Spleen (tissue), 11 donors: ENCODE data around the gene HEYL. TPM values are rescaled to one million over a fixed set of nuclear protein-coding genes. Genes with fewer than 3 reads are reported as not detected.

Experiments used
- DNase-seq: peaks from one replicate; pipeline ENCODE4 v3.0.0-alpha.2; 2020
- H3K27ac ChIP-seq, 8 donors: fragments of 200-600 bp; sonication (generic) in 7 of 8; 1 replicate in 4 of 8; 2 replicates in 4 of 8; pipeline versions ENCODE4 v1.5.0 to v1.8.0; 2016 to 2021; ENCODE audit warnings: inconsistent platforms in 4 of 8, mild to moderate bottlenecking in 4 of 8, moderate library complexity in 1 of 8
- H3K27me3 ChIP-seq, 7 donors: fragments of 200-600 bp; sonication (generic) in 6 of 7; replicated peaks in 1 of 7; 1 replicate in 4 of 7; 2 replicates in 3 of 7; pipeline versions ENCODE4 v1.5.0 to v1.8.0; 2016 to 2021; ENCODE audit warnings: inconsistent platforms in 3 of 7, mild to moderate bottlenecking in 1 of 7
- H3K36me3 ChIP-seq, 6 donors: fragments of 200-600 bp; sonication (generic) in 5 of 6; 1 replicate in 4 of 6; 2 replicates in 2 of 6; pipeline versions ENCODE4 v1.5.0 to v1.8.0; 2016 to 2021; ENCODE audit warnings: inconsistent platforms in 2 of 6
- H3K4me1 ChIP-seq, 6 donors: fragments of 200-600 bp; sonication (generic) in 5 of 6; 1 replicate in 3 of 6; 2 replicates in 3 of 6; pipeline versions ENCODE4 v1.5.0 to v1.8.0; 2016 to 2021; ENCODE audit warnings: inconsistent platforms in 3 of 6
- H3K4me3 ChIP-seq, 8 donors: fragments of 200-600 bp; sonication (generic) in 7 of 8; 1 replicate in 4 of 8; 2 replicates in 4 of 8; pipeline versions ENCODE4 v1.5.0 to v1.8.0; 2016 to 2021; ENCODE audit warnings: inconsistent platforms in 4 of 8, mild to moderate bottlenecking in 4 of 8, moderate library complexity in 2 of 8
- H3K9me3 ChIP-seq, 8 donors: fragments of 200-600 bp; sonication (generic) in 7 of 8; 1 replicate in 4 of 8; 2 replicates in 4 of 8; pipeline versions ENCODE4 v1.5.0 to v1.8.0; 2016 to 2021; ENCODE audit warnings: inconsistent platforms in 4 of 8
- POLR2A ChIP-seq, 3 donors: fragments of 450-650 bp; IDR thresholded peaks; one replicate each; pipeline ENCODE4 v1.5.1; 2017; ENCODE audit warnings: antibody characterized with exemption in 3 of 3, mild to moderate bottlenecking in 1 of 3
- POLR2AphosphoS5 ChIP-seq, 3 donors: sonication (generic); formaldehyde crosslinking; IDR thresholded peaks; one replicate each; pipeline ENCODE4 v1.5.1; 2017; ENCODE audit warnings: antibody characterized with exemption in 3 of 3
- WGBS, 5 donors: extraction: QIAGEN DNeasy Blood & Tissue Kit in 3 of 5; methylation state at CpG; one replicate each; pipeline versions ENCODE4 v1.1.5 to v1.1.7; 2013 to 2018; 5-methylcytosine and 5-hydroxymethylcytosine counted together
- intact Hi-C: fragments of 100-400 bp; cut with DNase I; formaldehyde crosslinking; loops from one replicate; pipeline ENCODE4 v1.15.0; 2023; ENCODE audit warnings: low total_unique reads
- polyA plus RNA-seq, 3 donors: library from polyadenylated mRNA; stranded (reverse); fragments of 200-250 nt; gene quantifications; one replicate each; pipeline ENCODE4 v1.2.1, GENCODE V29; 2013
- total RNA-seq, 7 donors: library from RNA; depleted of rRNA in 3 of 7; stranded (reverse); fragments of >200 nt in 3 of 7; fragmentation: NEBNext Ultra II Directional in 4 of 7; extraction: Animal tissue kit (Norgen Biotek cat#: 25700) in 4 of 7; gene quantifications; one replicate each; pipeline versions ENCODE4 v1.1.0 to v1.2.1, GENCODE V29; 2016 to 2021
- TF ChIP-seq, protein P1 (sequence below), 11 experiments: fragments of 200-600 bp in 7 of 11; fragments of 450-650 bp in 4 of 11; sonication (generic) in 4 of 11; IDR thresholded peaks in 8 of 11; conservative IDR thresholded peaks in 3 of 11; 1 replicate in 7 of 11; 2 replicates in 4 of 11; pipeline versions ENCODE4 v1.4.0 to v1.8.0; 2016 to 2021; ENCODE audit warnings: antibody characterized with exemption in 11 of 11, inconsistent platforms in 4 of 11, mild to moderate bottlenecking in 1 of 11
- donor health status: healthy with polysubstance abuse.
- donor health status: DM: no; HTN: no; CAD: no; lungs with moderate emphysema.
- donor health status: DM: no; HTN: no; CAD: no.
- donor health status: Bipolar disorder and iron deficiency.
- donor health status: healthy.
- donor health status: DM: no; HTN: no; CAD: no.
- donor health status: DM: yes; HTN: yes; CAD: no.

Gene HEYL
- total and polyA plus RNA-seq, 10 donors = 1.2 to 9.9 (median 3.8) TPM

DNA sequence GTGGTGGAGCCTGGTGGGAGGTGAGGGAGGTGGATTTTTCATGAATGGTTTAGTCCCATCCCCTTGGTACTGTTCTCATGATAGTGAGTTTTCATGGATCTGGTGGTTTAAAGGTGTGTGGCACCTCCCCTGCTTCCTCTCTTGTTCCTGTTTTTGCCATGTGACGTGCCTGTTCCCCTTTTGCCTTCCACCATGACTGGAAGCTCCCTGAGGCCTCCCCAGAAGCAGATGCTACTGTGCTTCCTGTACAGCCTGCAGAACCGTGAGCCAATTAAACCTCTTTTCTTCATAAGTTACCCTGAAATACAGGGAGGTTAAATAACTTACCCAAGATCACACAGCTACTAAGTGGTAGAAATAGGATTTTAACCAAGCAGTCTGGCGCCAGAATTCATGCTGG, 4.3 kb upstream of the HEYL start:
- no peaks in the 10 kb centered on the region for H3K36me3 ChIP-seq
- DNase-seq = no peak
- intact Hi-C loops = no loop called here
- no peak for TF ChIP-seq POLR2A (IDR thresholded peaks at IDR 0.05)
- TF ChIP-seq, protein P1, sequence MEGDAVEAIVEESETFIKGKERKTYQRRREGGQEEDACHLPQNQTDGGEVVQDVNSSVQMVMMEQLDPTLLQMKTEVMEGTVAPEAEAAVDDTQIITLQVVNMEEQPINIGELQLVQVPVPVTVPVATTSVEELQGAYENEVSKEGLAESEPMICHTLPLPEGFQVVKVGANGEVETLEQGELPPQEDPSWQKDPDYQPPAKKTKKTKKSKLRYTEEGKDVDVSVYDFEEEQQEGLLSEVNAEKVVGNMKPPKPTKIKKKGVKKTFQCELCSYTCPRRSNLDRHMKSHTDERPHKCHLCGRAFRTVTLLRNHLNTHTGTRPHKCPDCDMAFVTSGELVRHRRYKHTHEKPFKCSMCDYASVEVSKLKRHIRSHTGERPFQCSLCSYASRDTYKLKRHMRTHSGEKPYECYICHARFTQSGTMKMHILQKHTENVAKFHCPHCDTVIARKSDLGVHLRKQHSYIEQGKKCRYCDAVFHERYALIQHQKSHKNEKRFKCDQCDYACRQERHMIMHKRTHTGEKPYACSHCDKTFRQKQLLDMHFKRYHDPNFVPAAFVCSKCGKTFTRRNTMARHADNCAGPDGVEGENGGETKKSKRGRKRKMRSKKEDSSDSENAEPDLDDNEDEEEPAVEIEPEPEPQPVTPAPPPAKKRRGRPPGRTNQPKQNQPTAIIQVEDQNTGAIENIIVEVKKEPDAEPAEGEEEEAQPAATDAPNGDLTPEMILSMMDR (IDR thresholded peaks at IDR 0.05 in 8 of 11, conservative IDR thresholded peaks at IDR 0.05 in 3 of 11) = no peak
- TF ChIP-seq POLR2AphosphoS5 (IDR thresholded peaks at IDR 0.05) = no peak
- 63 to 83% (median 67%) methylated on average over 3 of the region's 3 CpGs for WGBS, 5 donors
- peak overlapping the region in 1 of 8 donors; percentile 26 for H3K27ac ChIP-seq
- H3K4me3 ChIP-seq = no peak overlapping the region
- H3K27me3 ChIP-seq = peaks cover 0 to 20% (median 12%) of the 10 kb centered on the region in 7 donors
- no peaks in the 10 kb centered on the region for H3K9me3 ChIP-seq
- peaks cover 0 to 42% (median 9%) of the 10 kb centered on the region in 6 donors for H3K4me1 ChIP-seq

DNA sequence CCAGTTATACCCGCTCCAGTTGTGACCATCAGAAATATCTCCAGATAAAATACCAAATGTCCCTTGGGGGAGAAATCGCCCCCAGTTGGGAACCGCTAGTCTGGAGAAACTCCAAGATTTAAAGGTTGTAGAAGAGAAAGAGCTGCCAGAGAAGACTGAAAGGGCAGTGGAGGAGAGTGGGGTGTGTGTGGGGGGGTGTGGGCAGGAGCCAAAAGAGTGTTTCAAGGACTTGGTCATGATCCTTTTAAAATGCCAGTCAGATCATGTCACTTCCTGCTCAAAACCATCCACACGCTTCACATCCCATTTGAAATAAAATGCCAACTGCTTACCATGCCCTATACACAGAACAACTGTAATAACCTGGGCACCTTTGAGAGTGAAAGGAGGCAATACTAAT, 3.4 kb upstream of the HEYL start:
- no peak for TF ChIP-seq POLR2A (IDR thresholded peaks at IDR 0.05)
- no peak for TF ChIP-seq POLR2AphosphoS5 (IDR thresholded peaks at IDR 0.05)
- TF ChIP-seq, protein P1 (IDR thresholded peaks at IDR 0.05 in 8 of 11, conservative IDR thresholded peaks at IDR 0.05 in 3 of 11) = no peak
- intact Hi-C loops = no loop called here
- Histone ChIP-seq H3K9me3 (no peaks in the 10 kb centered on the region), H3K36me3 (no peaks in the 10 kb centered on the region), H3K4me3 (no peak overlapping the region), H3K27me3 (peaks cover 0 to 29% (median 15%) of the 10 kb centered on the region in 7 donors), H3K4me1 (peaks cover 0 to 49% (median 9%) of the 10 kb centered on the region in 6 donors), H3K27ac (peak overlapping the region in 3 of 8 donors; percentile 26 to 38 (median 26))
- DNase-seq = no peak
- WGBS, 5 donors = 54 to 79% (median 71%) methylated on average over 4 of the region's 4 CpGs

DNA sequence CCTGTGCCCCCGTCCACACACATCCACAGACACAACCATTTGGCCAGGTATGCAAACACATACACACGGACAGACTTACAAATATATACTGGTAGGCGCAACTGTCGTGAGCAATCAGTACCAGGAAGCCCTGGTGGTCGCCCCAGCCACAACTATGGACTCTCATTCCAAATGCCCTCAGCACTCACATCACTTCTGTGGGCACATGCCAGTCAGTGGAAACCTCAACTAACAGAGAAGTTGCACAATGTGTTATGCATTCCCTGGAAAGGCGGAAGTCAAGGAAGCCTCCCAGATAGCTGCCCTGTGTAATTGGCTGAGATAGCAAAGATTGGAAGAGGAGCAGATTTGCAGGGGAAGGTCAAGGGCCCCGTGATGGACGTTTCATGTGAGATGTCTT, 1.4 kb upstream of the HEYL start:
- no peaks in the 10 kb centered on the region for H3K9me3 ChIP-seq
- intact Hi-C loops = no loop called here
- no peaks in the 10 kb centered on the region for H3K36me3 ChIP-seq
- TF ChIP-seq POLR2AphosphoS5 (IDR thresholded peaks at IDR 0.05) (no peak), POLR2A (IDR thresholded peaks at IDR 0.05) (no peak)
- WGBS, 5 donors = 80 to 91% (median 83%) methylated on average over 8 of the region's 8 CpGs
- no peak overlapping the region for H3K4me3 ChIP-seq
- peaks cover 0 to 53% (median 9%) of the 10 kb centered on the region in 6 donors for H3K4me1 ChIP-seq
- H3K27me3 ChIP-seq = peaks cover 0 to 46% (median 15%) of the 10 kb centered on the region in 7 donors
- DNase-seq = no peak
- H3K27ac ChIP-seq = peak overlapping the region in 2 of 8 donors; percentile 72 to 77

DNA sequence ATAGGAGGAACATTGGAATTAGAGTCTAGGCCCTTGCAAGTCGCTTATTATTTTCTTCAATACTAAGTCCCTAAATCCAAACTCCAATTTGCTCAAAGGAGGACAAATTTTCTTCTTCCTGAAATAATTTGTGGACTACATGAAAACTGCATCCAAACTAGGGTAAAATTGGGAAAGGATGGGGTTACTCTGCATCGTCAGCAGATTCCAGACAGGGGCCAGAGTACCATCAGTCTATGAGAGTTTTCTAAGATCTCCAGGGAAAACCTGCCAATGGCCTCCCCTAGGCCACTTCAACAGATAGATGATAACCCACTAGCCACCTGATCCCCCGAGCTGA, 508 bp downstream of the HEYL start:
- intact Hi-C loops = no loop called here
- DNase-seq = no peak
- H3K36me3 ChIP-seq = no peaks in the 10 kb centered on the region
- peaks cover 0 to 64% (median 15%) of the 10 kb centered on the region in 7 donors for H3K27me3 ChIP-seq
- 63 to 75% (median 70%) methylated on average over 3 of the region's 3 CpGs for WGBS, 5 donors
- TF ChIP-seq, protein P1 (IDR thresholded peaks at IDR 0.05 in 8 of 11, conservative IDR thresholded peaks at IDR 0.05 in 3 of 11) = no peak
- no peak for TF ChIP-seq POLR2A (IDR thresholded peaks at IDR 0.05)
- TF ChIP-seq POLR2AphosphoS5 (IDR thresholded peaks at IDR 0.05) = no peak
- peak overlapping the region in 7 of 8 donors; percentile 28 to 77 (median 61) for H3K27ac ChIP-seq
- H3K9me3 ChIP-seq = no peaks in the 10 kb centered on the region
- H3K4me1 ChIP-seq = peaks cover 0 to 47% (median 9%) of the 10 kb centered on the region in 6 donors
- peak overlapping the region; percentile 33 to 73 (median 44) for H3K4me3 ChIP-seq
